ENCODE measurements around the gene RMND5B. TPM values are rescaled to one million over a fixed set of nuclear protein-coding genes. Genes with fewer than 3 reads are reported as not detected.

The RMND5B gene
- total and polyA plus RNA-seq, 10 of the 15 experiments (the other 5 are each of a cell fraction or from before 2014, with no cell fraction given), result 1.6 to 50.7 (median 30.9) TPM

DNA sequence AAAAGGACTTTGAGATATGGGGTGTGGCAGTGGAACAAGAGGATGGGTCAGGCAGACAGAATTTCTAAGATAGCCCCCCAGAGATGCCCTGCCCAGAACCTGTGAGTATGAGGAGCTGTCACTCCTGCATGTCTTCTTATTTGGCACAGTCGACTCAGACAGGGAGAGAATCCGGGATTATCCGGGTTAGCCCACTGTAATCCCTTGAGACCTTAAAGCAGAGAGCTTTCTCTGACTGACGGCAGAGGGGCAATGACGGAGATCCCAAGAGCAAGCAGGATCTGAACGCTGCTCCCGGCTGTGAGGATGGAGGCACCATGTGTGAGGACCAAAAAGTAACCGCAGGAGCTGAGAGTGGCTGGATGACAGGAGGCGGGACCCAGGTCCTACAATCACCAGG lies 31.7 kb downstream of the RMND5B start (continued):
- TF ChIP-seq, protein P1, sequence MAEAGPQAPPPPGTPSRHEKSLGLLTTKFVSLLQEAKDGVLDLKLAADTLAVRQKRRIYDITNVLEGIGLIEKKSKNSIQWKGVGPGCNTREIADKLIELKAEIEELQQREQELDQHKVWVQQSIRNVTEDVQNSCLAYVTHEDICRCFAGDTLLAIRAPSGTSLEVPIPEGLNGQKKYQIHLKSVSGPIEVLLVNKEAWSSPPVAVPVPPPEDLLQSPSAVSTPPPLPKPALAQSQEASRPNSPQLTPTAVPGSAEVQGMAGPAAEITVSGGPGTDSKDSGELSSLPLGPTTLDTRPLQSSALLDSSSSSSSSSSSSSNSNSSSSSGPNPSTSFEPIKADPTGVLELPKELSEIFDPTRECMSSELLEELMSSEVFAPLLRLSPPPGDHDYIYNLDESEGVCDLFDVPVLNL (IDR thresholded peaks at IDR 0.05; ENCODE audit: low read depth, low read length), result no peak
- no peak for TF ChIP-seq ZNF207 (IDR thresholded peaks at IDR 0.05; ENCODE audit: borderline replicate concordance)
- TF ChIP-seq CBX3 (IDR thresholded peaks at IDR 0.05; ENCODE audit: borderline replicate concordance, low read depth), result no peak
- TF ChIP-seq TCF3 (IDR thresholded peaks at IDR 0.05; ENCODE audit: borderline replicate concordance, insufficient read depth, low read depth, low read length), result no peak
- TF ChIP-seq SIX5 (IDR thresholded peaks at IDR 0.05; ENCODE audit: low read depth, low read length, severe bottlenecking), result no peak
- TF ChIP-seq, protein P2, sequence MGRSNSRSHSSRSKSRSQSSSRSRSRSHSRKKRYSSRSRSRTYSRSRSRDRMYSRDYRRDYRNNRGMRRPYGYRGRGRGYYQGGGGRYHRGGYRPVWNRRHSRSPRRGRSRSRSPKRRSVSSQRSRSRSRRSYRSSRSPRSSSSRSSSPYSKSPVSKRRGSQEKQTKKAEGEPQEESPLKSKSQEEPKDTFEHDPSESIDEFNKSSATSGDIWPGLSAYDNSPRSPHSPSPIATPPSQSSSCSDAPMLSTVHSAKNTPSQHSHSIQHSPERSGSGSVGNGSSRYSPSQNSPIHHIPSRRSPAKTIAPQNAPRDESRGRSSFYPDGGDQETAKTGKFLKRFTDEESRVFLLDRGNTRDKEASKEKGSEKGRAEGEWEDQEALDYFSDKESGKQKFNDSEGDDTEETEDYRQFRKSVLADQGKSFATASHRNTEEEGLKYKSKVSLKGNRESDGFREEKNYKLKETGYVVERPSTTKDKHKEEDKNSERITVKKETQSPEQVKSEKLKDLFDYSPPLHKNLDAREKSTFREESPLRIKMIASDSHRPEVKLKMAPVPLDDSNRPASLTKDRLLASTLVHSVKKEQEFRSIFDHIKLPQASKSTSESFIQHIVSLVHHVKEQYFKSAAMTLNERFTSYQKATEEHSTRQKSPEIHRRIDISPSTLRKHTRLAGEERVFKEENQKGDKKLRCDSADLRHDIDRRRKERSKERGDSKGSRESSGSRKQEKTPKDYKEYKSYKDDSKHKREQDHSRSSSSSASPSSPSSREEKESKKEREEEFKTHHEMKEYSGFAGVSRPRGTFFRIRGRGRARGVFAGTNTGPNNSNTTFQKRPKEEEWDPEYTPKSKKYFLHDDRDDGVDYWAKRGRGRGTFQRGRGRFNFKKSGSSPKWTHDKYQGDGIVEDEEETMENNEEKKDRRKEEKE (IDR thresholded peaks at IDR 0.05), result no peak
- TF ChIP-seq, protein P3, sequence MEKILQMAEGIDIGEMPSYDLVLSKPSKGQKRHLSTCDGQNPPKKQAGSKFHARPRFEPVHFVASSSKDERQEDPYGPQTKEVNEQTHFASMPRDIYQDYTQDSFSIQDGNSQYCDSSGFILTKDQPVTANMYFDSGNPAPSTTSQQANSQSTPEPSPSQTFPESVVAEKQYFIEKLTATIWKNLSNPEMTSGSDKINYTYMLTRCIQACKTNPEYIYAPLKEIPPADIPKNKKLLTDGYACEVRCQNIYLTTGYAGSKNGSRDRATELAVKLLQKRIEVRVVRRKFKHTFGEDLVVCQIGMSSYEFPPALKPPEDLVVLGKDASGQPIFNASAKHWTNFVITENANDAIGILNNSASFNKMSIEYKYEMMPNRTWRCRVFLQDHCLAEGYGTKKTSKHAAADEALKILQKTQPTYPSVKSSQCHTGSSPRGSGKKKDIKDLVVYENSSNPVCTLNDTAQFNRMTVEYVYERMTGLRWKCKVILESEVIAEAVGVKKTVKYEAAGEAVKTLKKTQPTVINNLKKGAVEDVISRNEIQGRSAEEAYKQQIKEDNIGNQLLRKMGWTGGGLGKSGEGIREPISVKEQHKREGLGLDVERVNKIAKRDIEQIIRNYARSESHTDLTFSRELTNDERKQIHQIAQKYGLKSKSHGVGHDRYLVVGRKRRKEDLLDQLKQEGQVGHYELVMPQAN (conservative IDR thresholded peaks at IDR 0.05), result no peak

Data from GM12878 (cell line).